ENCODE measurements around the gene BEST1.

The BEST1 gene

DNA sequence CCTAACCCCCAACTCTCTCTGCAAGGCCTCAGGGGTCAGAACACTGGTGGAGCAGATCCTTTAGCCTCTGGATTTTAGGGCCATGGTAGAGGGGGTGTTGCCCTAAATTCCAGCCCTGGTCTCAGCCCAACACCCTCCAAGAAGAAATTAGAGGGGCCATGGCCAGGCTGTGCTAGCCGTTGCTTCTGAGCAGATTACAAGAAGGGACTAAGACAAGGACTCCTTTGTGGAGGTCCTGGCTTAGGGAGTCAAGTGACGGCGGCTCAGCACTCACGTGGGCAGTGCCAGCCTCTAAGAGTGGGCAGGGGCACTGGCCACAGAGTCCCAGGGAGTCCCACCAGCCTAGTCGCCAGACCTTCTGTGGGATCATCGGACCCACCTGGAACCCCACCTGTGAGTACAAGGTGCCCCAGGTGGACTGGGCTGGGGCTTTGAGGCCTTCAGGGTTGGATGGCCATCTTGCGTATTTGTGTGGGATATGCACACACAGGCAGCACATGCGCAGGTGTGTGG lies at the start of gene BEST1:
BEST1 (plus strand) TSS at position 317 of the 513 bp plus-strand sequence. CDS start 1,456 bp downstream, outside the sequence.
- no peak for DNase-seq (ENCODE audit: low spot score)

DNA sequence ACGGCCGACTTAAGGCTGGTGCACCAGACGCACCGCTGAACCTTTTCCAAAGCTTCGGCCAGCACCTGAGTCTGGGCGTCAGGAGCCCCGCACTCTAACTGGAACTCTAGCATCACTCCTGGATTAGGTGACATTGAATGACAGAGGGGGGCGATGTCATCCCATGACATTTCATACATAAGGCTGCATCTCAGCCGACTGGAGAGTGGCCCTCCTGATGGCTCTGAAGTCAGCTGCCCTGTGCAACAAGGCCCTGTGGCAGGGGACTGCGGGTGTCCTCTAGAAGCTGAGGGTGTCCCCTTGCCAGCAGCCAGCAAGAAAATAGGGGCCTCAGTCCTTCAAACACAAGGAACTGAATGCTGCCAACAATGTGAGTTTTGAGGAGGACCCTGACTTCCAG lies 48.8 kb upstream of the BEST1 start:
- no peak for DNase-seq (ENCODE audit: low spot score)

DNA sequence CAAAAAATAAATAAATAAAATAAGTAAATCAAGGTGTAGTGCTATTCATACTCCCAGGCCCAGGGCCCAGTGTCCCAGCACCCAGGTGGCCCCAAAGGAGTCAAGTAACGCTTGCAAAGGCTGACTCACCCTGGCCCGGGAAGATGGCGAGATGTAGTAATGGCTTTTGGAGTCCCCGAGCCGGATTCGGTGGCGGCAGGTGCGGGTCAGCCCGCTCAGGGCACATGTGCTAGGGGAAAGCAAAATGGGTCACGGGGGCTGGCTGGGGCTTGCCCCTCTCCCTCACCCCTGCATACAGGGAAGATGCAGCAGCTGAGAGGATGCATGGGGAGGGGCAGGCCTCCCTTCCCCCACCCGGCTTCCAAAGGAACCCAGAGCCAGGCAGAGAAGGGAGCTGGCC lies 47.8 kb upstream of the BEST1 start:
- no peak for DNase-seq (ENCODE audit: low spot score)

DNA sequence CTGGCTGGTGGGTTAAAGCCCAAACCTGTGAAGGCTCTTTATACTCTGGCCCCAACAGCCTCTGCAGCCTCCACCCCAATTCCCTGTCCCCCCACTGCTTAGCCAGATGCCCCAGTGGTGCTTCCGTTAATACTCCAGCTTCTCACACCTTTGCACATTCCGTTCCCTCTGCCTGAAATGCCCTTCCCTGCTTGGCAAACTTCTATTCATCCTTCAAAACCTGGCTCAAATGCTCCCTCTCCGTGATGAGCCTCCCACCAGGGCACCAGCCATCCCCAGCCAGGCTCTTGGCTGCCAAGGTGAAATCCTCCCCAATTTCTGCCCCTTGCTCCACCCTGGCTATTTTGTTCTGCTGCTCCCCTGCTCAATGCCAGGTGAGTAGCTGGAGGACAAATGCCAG lies 46.3 kb upstream of the BEST1 start:
- no peak for DNase-seq (ENCODE audit: low spot score)

DNA sequence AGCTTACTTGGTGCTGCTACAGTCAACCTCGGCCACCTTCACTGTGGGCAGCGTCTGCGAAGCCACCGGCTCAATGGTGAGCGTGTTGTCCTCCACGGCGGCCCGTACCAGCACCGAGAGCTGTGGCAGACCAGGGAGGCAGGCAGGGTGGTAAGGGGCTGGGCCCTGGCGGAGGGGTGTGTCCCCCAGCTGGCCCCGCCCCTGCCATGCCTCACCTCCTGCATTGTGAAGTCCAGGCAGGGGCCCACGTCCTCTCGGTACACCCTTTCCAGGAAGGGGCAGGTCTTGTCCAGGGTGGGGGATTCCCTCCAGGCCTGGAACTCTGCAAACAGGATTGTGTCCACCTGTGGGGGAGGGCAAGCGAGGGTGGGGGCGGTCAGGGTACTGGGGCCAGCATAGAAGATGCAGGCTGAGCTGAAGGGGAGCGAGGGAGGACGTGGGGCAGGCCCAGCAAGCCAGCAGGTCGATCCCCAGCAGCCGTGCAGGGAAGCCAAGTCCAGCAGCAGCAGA lies 45.6 kb upstream of the BEST1 start:
- no peak for DNase-seq (ENCODE audit: low spot score)

DNA sequence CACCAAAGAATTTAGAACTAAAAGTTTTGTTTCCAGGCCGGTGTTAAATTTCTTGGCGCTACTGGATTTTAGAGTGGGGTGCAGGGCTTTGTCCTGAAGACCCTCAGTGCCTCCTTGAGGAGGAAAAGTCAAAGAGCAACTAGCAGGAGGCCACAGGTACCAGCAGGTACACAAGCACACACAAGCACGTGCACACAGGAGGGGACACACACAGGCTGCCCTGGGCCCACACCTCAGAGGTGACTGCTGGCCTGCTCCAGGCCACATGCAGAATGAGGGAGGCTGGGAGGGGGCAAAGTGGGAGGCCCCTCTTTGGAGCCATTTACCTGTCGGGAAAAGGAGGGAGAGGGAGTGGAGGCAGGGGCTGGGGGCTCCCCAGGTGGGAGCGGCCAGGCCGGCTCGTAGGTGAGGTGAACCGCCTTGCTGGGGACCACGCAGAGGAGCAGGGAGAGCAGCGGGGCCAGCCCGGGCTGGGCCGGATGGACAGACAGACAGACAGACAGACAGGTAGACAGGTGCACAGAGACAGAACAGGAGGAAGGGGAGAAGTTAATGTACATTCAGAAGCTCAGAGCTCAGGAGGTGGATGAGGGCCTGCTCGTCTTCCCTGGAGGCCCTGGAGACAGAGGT lies 45.0 kb upstream of the BEST1 start:
- no peak for DNase-seq (ENCODE audit: low spot score)

DNA sequence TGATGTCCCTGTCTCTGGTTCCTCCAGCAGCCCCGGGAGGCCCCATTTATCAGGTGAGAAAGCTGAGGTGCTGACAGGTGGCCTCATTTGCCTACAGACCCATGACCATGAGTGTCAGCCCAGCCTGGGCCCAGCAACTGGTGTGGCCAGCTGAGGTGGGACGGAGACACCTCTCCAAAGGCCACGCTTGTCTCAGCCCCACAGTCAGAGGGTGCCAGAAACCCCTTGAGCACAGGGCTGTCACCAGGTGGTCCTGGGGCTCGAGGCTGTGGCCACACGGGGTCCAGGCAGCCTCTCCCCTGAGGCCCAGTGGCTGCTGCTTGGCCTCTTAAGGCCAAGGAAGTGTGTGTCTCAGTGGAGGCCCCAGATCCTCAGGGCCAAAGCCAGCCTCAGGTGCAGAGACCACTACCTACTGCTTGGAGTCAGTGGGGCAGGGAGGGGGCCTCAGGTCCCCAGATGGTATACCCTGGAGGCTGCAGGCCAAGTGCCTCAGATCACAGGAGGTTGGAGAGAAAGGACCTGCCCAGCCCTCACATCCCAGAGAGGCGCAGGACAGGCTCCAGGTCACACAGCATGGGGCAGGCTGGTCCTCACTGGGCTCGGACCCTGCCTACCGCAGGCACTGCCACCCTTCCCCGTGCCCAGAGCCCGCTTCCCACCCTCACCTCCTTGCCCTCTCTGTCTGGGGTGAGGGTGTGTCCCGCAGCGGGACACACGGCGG lies 44.2 kb upstream of the BEST1 start:
- no peak for DNase-seq (ENCODE audit: low spot score)

DNA sequence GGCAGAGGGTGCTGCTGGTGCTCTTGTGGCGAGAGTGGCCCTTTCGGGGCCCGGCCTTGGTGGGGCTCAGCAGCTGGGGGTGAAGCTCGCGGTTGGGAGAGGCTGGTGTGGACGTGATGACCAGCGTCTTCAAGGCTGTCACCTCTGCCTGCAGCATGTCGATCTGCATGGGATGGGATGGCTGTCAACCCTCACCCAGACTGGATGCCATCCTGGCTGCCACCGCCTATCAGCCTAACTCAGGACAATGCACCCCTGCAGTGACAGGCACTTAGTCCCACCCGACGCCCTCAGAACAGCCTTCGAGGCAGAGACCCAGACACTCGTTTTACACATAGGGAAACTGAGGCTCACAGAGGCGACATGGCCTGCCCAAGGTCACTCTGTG lies 43.6 kb upstream of the BEST1 start:
- no peak for DNase-seq (ENCODE audit: low spot score)

DNA sequence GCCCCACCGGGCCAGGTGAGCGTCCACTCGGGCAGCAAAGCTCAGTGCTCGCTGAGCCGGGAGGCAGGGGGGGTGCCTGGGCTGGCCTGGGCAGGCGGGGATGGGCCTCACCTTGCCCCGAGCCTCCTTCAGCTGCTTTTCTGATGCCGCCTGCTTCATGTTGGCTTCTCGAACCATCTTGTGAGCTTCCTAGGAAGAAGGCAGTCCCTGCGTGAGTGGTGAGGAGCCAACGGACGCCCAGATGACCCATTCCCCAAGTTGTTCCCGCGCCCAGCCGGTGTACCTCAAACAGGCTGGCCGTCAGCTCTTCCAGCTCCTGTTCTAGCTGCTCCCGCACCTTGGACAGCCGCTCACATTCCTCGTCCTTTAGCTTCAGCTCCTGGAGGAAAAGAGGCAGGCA lies 42.9 kb upstream of the BEST1 start:
- DNase-seq (ENCODE audit: low spot score): no peak

DNA sequence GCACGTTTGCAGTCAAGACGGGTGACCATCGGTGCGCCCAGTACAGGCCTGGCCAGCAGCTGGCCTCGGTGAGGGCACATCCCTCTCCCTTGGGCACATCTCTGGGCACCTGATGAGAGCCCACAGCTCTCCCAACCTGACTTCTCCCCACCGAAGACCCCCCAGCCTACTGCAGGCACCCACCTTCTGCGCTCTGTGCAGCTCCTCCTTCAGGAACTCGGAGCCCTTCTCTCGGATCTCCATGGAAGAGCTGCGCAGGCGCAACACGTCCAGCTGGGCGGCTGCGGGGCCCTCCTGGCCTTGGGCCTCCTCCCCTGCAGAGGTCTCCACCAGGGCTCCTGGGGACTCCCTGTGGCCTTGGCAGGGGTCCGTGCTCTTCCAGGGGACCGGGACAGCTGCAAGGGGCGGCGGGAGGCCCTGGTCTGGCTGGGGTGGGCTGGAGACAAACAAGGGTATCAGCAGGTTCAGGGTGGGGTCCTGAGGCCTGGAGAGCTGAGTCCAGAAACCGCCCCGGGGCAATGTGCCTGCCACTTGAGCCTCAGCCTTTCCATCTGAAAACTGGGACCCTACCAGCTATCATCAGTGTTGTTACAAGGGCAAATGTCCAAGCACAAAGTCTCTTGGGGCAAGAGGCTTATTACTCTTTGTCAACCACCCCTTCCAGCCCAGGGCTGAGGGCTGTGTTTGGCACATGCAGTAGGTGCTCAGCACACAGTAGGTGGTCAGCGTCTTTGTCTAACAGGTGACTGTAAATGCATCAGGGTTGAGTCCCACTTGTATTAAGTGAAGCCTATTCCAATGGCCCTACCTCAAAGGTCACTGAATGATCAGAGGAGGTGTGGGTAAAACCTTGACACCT lies 42.1 kb upstream of the BEST1 start:
- DNase-seq (ENCODE audit: low spot score): no peak

DNA sequence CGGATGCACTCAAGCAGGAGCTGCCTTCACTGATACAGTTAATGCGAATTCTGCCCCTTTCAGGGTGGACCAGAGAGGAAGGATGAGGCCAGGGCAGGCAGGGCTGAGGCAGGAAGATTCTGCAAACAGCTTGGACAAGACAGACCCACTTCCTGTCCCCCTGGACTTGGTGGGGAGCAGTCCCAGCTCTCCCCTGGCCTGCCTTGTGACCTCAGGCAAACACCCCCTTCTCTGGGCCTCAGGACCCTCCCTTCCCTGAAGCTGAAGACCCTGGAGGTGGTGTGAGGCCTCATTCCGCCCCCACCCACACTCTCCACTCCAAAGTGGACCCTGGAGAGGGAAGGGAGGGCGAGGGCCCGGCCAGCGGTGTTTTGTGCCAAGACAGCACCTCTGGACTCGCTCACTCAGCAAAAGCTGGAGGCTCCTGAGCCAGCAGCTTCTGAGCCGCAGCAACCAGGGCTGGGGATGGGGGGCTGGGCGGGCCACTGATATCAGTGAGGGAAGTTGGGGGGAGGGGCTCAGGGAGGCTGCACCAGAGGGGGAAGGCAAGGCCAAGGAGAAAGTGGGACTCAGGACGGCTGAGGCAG lies 41.3 kb upstream of the BEST1 start:
- no peak for DNase-seq (ENCODE audit: low spot score)

DNA sequence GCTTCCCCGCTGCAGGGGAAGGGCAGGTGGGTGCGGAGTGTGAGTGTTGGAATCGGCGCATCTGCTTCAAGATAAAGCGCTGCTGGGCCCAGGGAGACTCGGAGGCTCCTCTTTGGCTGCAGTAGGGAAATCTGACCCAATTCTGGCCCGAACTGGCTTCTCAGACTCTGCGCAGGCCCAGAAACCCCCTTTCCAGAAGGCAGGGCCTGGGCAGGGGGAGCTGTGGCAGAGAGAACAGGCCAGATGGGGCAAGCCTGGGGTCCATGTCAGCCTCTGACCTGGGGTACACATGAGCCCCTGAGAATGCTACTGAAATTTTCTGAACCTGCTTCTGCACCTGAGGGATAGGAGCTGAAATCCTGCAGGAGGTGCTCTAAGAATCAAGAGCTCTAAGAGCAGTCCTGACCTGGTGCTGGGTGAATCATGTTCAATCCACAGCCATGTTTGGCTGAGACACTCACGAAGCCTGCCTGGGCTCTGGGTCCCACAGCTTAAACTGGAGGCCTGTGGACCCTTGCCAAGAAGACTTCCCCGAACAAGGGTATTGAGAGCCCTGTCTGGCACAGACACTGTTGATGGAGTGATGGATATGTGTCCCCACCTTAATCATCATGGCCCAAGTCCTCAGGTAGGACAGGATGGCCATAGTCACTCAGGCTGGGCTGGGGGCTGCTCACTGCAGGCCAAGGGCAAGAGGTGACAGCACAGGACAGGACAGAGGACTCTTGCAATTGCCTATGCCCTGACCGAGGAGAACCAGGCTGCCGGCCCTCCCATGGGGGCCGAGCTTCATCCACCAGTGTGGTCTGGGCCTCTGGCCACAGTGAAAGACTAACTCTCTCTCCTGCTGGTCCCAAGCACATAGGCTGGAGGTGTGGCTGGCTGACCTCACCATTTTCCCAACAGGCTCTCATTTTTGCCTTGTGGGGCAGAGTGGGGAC lies 39.7 kb upstream of the BEST1 start:
- no peak for DNase-seq (ENCODE audit: low spot score)

DNA sequence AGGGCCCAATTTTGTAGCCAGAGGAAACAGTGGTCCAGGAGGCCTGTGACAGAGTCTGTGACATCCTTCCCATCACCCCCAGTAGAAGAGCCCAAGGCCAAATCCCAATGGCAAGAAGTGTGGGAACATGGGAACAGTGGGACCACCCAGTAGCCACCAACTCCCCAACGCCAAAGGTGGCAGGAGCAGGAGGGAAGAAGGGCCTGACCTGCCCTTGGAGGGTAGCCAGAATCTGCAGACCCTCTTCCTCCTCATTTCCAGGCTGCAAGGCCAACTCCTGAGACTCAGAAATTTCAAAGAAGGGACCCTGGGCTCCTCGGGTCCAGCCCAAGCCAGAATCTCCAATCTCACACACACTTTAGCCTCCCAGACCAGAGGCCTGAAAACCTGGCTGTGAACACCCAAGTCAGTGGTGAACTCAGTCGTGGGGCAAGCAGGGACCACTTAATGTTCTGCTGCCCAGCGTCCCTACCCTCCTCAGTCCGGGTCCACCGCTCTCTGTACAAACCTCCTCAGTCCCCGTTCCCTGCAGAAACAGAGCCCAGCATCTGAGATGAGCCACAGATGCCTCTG lies 38.9 kb upstream of the BEST1 start:
- DNase-seq (ENCODE audit: low spot score): no peak

DNA sequence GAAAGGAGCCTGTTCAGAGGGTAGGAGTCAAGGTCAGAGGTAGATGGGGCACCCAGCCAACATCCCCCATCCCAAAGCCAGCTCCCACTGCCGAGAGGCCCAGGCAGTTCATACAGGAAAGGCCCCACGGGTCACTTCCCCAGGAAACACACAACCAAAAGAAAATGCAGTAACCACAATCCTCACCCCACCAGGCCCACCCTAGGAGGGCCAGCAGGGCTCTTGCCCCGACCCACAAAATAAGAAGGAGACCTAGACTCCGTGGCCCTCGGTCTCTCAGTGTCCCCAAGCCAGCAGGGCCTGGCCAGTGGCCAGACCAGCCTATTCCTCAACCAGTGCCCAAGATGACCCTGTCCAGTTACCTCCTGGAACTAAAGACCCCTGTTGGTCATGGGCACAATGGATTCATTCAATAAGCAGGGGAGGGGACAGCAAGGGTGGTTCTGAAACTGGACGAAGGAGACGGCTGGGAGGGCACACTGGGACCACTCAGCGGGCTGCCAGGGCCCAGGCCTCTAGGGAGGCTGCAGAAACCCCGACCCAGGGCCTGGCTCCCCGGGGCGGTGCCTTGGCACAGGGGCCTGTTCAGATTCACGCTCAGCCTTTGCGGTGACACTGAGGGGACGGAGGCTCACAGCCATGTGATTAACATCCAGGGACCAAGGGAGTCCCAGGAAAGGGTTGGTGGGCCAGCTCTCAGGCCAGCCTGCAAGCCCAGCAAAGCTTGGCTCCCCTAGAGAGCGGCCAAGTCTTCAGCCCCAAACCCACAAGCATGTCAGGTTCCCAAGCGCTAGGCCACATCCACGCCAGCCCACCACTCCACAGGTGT lies 38.2 kb upstream of the BEST1 start:
- DNase-seq (ENCODE audit: low spot score): no peak

DNA sequence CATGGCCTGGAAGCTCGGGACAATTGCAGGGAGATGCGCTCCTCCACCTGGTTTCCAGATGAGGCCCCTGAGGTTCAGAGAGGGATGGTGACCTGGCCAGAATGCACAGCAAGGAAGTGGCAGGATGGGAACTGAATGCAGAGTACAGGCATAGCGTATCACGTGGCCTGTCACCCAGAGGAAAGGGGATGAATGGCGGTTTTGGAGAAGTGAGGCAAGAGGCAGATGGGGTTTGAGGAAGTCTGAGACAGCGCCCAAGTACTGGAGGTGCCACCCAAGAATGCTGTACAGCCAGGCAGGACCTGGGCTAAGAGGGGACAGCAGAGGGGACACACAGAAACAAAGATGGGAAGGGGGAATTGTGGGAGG lies 37.6 kb upstream of the BEST1 start:
- DNase-seq (ENCODE audit: low spot score): no peak

DNA sequence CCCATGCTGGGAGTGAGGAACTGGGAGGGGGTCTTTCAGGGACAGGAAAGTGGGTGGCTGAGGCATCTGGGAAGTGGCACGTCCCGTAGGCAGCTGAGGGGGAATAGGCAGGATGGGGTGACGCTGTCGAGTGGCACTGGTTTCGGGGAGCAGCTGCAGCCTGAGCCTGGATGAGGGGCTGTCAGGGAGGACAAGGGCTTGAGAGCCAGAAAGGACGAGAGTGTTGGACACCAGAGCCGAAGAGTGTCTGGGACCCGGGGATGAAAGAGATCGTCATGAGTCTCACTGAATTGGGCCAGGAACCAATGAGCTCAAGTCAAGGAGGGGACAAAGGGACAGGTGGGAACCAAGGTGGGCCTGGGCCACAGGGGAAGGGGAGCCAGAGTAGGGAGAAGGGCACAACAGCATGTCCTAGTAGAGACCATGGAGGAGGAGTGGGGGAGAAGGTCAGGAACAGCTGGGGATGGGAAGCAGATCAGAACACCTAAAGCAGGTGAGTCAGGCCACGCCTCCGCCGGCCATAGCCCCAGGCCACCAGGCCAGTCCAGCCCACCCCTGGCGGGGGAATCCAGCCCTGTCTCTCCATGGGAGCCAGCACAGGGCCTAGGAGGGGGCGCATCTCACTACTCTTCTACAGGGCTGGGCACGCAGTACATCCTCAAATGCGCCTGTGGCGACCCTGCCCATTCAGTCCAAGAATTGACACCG lies 37.0 kb upstream of the BEST1 start:
- DNase-seq (ENCODE audit: low spot score): peak; percentile 14

DNA sequence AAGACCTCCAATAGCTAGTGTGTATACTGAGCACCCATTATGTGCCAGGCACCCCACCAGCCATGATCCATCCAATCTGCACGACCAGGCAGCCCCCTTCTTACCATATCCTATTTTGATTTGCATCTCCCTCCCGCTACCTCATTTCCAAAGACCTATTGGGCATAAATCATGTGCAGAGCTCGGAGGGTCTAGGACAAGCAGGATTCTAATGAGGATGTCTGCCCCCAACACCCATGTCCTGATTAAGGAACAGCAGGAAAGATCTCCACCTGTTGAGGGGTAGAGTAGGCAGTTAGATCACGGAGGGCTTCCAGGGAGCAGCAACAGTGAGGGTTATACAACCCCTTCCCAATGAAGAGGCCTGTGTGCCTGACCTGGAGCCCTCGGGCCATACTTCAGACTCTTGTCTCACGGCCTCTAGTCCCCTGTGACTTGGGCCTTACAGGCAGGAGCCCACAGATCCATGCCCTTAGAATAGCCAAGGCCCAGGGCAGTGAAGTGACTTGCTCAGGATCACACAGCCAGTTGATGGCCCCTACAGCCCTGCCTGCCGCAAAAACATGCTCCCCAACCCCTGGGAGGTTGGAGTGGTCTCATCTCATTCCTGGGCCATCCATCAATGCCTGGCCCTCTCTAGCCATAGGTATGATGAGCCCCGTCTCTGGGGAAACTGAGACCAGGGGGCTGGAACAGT lies 36.3 kb upstream of the BEST1 start:
- DNase-seq (ENCODE audit: low spot score): peak; percentile 5

DNA sequence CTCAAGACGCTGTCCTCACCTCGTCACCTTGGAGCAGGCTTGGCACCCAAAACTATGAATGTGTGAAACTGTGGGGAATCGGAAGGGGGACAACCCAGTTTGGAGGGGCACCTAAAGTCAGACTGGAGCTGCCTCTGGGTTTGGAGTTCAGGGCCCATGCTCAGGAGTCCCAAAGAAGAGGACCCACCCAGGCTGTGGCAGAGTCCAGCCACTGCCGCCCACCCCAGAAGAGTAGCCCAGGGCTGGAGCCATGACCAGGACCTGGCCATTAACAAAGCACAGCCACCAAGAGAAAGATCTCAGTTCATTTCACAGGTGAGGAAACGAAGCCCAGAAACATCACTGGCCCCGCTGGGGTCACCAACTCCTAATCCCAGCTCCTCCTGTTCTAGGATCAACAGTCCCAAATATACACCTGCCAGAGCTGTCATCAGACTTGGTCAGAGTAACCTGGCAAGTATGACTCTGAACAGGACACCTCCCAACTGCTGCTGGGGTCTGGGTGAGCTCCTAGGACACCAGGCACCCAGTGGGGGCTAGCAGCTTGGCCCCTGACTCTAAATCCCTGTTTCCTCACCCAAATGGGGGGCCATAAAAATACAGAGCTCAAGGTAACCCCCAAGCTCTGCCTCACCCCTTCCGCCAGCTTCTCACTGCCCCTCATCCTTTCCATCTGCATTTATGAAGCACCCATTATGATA lies 35.5 kb upstream of the BEST1 start:
- DNase-seq (ENCODE audit: low spot score): peak; percentile 10
